ENCODE results near the gene NPHP1.
A peak's percentile ranks its signal among the peaks of the same experiment; 100 is the strongest.

GRCh38 chr2:110101901-110102803 lies 102.7 kb downstream of the NPHP1 start:
- no peak for TF ChIP-seq CTCF (IDR thresholded peaks at IDR 0.05 in 8 of 11, conservative IDR thresholded peaks at IDR 0.05 in 3 of 11)
- TF ChIP-seq POLR2AphosphoS5 (IDR thresholded peaks at IDR 0.05) = no peak
- TF ChIP-seq POLR2A (IDR thresholded peaks at IDR 0.05) = peak in 1 of 3 donors; percentile 23
